H1 (cell line): ENCODE results near the gene CEP170.

Experiments used
- CEBPB ChIP-seq: IDR thresholded peaks from 2 replicates; pipeline ENCODE4 v1.6.1; 2012; ENCODE audit warnings: low read depth, low read length
- CHD1 ChIP-seq: IDR thresholded peaks from 2 replicates; pipeline ENCODE4 v1.6.1; 2012; ENCODE audit warnings: low read depth, low read length, improper control_type of control experiment
- POLR2A ChIP-seq, 2 experiments: IDR thresholded peaks; 1 replicate in 1 of 2; 2 replicates in 1 of 2; pipeline ENCODE4 v1.6.1; 2011; ENCODE audit warnings: low read depth in 2 of 2, low read length in 2 of 2, mild to moderate bottlenecking in 2 of 2; ENCODE audit errors: control extremely low read depth in 1 of 2

GRCh38 chr1:243253926-243254232, 1.2 kb downstream of the CEP170 start:
- TF ChIP-seq POLR2A (IDR thresholded peaks at IDR 0.05; ENCODE audit: control extremely low read depth in 1 of 2, low read depth in 2 of 2, low read length in 2 of 2) (no peak), CEBPB (no peak), CHD1 (no peak)
